H1 (cell line): ENCODE data around the gene SNX30. TPM values are rescaled to one million over a fixed set of nuclear protein-coding genes. Genes with fewer than 3 reads are reported as not detected.

Source experiments
- CTCF ChIA-PET: fragments of 300-600 bp; sonication (Branson Sonifier 250); formaldehyde crosslinking; loops from one replicate; lab custom pipeline; 2021; ENCODE audit not compliant: partially characterized antibody; lab: Charles Lee
- POLR2A ChIA-PET: fragments of 300-600 bp; sonication (Branson Sonifier 250); formaldehyde crosslinking; loops from one replicate; lab custom pipeline; 2021; ENCODE audit warnings: inconsistent platforms; ENCODE audit not compliant: partially characterized antibody; lab: Charles Lee
- DNase-seq, 2 experiments: peaks; one replicate each; pipeline versions ENCODE4 v3.0.0 to v3.0.0-alpha.2; 2010 to 2022; ENCODE audit warnings: low spot score in 2 of 2, low read depth in 1 of 2, mixed read lengths in 1 of 2
- FAIRE-seq: peaks from 2 replicates; lab custom pipeline; 2011; peaks lifted over from hg19 to GRCh38; lab: Jason Lieb, UNC
- H2AFZ ChIP-seq: 2 replicates; pipeline ENCODE4 v1.8.1; 2012; ENCODE audit warnings: low read length, inconsistent platforms
- H2AK5ac ChIP-seq: 2 replicates; pipeline ENCODE4 v1.6.1; 2013; ENCODE audit warnings: low read depth, low read length
- H2BK120ac ChIP-seq: replicated peaks from 2 replicates; pipeline ENCODE3; 2013; ENCODE audit warnings: low read depth, low read length, inconsistent platforms
- H2BK12ac ChIP-seq: 2 replicates; pipeline ENCODE4 v1.6.1; 2013; ENCODE audit warnings: low read depth, low read length
- H2BK15ac ChIP-seq: 2 replicates; pipeline ENCODE4 v1.6.1; 2013; ENCODE audit warnings: low read length
- H2BK20ac ChIP-seq: 2 replicates; pipeline ENCODE4 v1.6.1; 2013; ENCODE audit warnings: low read length
- H2BK5ac ChIP-seq: 2 replicates; pipeline ENCODE4 v1.6.1; 2013; ENCODE audit warnings: low read depth, low read length
- H3K14ac ChIP-seq: 2 replicates; pipeline ENCODE4 v1.6.1; 2013; ENCODE audit warnings: inconsistent platforms; ENCODE audit not compliant: insufficient read length
- H3K18ac ChIP-seq: 2 replicates; pipeline ENCODE4 v1.6.1; 2013; ENCODE audit warnings: low read length; ENCODE audit errors: extremely low read depth
- H3K23ac ChIP-seq: 2 replicates; pipeline ENCODE4 v1.6.1; 2013; ENCODE audit warnings: inconsistent platforms; ENCODE audit not compliant: insufficient read length
- H3K23me2 ChIP-seq: 2 replicates; pipeline ENCODE4 v1.6.1; 2013; ENCODE audit warnings: low read depth, low read length
- H3K27ac ChIP-seq: 2 replicates; pipeline ENCODE4 v1.6.1; 2011; ENCODE audit warnings: low read depth, low read length, inconsistent platforms
- H3K27me3 ChIP-seq, 4 experiments: replicated peaks in 1 of 4; 1 replicate in 1 of 4; 2 replicates in 3 of 4; pipeline versions ENCODE4 v1.6.1 to v1.8.1; 2011 to 2013; ENCODE audit warnings: low read length in 3 of 4, mild to moderate bottlenecking in 3 of 4, inconsistent platforms in 2 of 4, mixed read lengths in 2 of 4, moderate library complexity in 1 of 4; ENCODE audit not compliant: control insufficient read depth in 3 of 4, insufficient read depth in 3 of 4; ENCODE audit errors: extremely low read depth in 1 of 4
- H3K36me3 ChIP-seq, 4 experiments: 2 replicates each; pipeline versions ENCODE4 v1.6.1 to v1.8.1; 2011 to 2013; ENCODE audit warnings: mild to moderate bottlenecking in 4 of 4, low read length in 3 of 4, moderate library complexity in 2 of 4, control low read depth in 1 of 4, inconsistent platforms in 1 of 4; ENCODE audit not compliant: insufficient read depth in 4 of 4, control insufficient read depth in 2 of 4
- H3K4ac ChIP-seq: replicated peaks from 2 replicates; pipeline ENCODE3; 2013; ENCODE audit warnings: low read length, low read depth, mixed read lengths, inconsistent platforms; ENCODE audit not compliant: insufficient read length
- H3K4me1 ChIP-seq, 4 experiments: replicated peaks in 1 of 4; 1 replicate in 1 of 4; 2 replicates in 3 of 4; pipeline versions ENCODE4 v1.6.1 to v1.8.1; 2011 to 2013; ENCODE audit warnings: low read length in 3 of 4, inconsistent platforms in 2 of 4, mixed read lengths in 1 of 4; ENCODE audit not compliant: insufficient read depth in 4 of 4, control insufficient read depth in 3 of 4
- H3K4me2 ChIP-seq, 2 experiments: 2 replicates each; pipeline versions ENCODE4 v1.6.1 to v1.8.1; 2011 to 2013; ENCODE audit warnings: low read depth in 2 of 2, low read length in 2 of 2, control low read depth in 1 of 2, inconsistent platforms in 1 of 2, mild to moderate bottlenecking in 1 of 2; ENCODE audit not compliant: insufficient read depth in 1 of 2
- H3K4me3 ChIP-seq, 4 experiments: fragments of 200-600, 300-600 bp in 1 of 4; sonication (generic), shearing (Covaris generic), sonication (Bioruptor Twin) in 1 of 4; 2 replicates each; pipeline versions ENCODE4 v1.5.1 to v1.8.1; 2011 to 2016; ENCODE audit warnings: low read length in 4 of 4, low read depth in 3 of 4, control low read depth in 2 of 4, inconsistent platforms in 2 of 4, mild to moderate bottlenecking in 2 of 4, mixed read lengths in 1 of 4, moderate library complexity in 1 of 4; ENCODE audit not compliant: insufficient read depth in 2 of 4; ENCODE audit errors: extremely low read depth in 1 of 4
- H3K56ac ChIP-seq: replicated peaks from 2 replicates; pipeline ENCODE3; 2013; ENCODE audit warnings: low read depth, mild to moderate bottlenecking, mixed read lengths, low read length, inconsistent platforms; ENCODE audit not compliant: insufficient read length
- H3K79me1 ChIP-seq: 2 replicates; pipeline ENCODE4 v1.6.1; 2013; ENCODE audit warnings: low read depth, low read length, control low read depth
- H3K79me2 ChIP-seq, 2 experiments: 2 replicates each; pipeline versions ENCODE4 v1.6.1 to v1.8.1; 2012 to 2013; ENCODE audit warnings: low read length in 2 of 2, mild to moderate bottlenecking in 2 of 2, inconsistent platforms in 1 of 2; ENCODE audit not compliant: insufficient read depth in 2 of 2, control insufficient read depth in 1 of 2
- H3K9ac ChIP-seq, 4 experiments: replicated peaks in 1 of 4; 1 replicate in 1 of 4; 2 replicates in 3 of 4; pipeline versions ENCODE4 v1.6.1 to v1.8.1; 2011 to 2013; ENCODE audit warnings: low read depth in 3 of 4, low read length in 3 of 4, control low read depth in 2 of 4, mild to moderate bottlenecking in 2 of 4, moderate library complexity in 2 of 4, inconsistent platforms in 1 of 4; ENCODE audit errors: extremely low read depth in 1 of 4
- H3K9me3 ChIP-seq, 2 experiments: 2 replicates each; pipeline versions ENCODE4 v1.6.1 to v1.8.1; 2012 to 2013; ENCODE audit warnings: mild to moderate bottlenecking in 2 of 2, moderate library complexity in 2 of 2, control low read depth in 1 of 2, inconsistent platforms in 1 of 2, low read depth in 1 of 2, low read length in 1 of 2, mixed read lengths in 1 of 2; ENCODE audit not compliant: insufficient read depth in 2 of 2
- H4K20me1 ChIP-seq, 2 experiments: replicated peaks in 1 of 2; 2 replicates each; pipeline versions ENCODE3 to v1.8.1; 2011 to 2013; ENCODE audit warnings: inconsistent platforms in 2 of 2, low read length in 2 of 2, mild to moderate bottlenecking in 1 of 2; ENCODE audit not compliant: insufficient read depth in 2 of 2, control insufficient read depth in 1 of 2
- H4K5ac ChIP-seq: 2 replicates; pipeline ENCODE4 v1.6.1; 2013; ENCODE audit warnings: low read length, low read depth, mixed read lengths, inconsistent platforms; ENCODE audit not compliant: insufficient read length
- H4K8ac ChIP-seq: 2 replicates; pipeline ENCODE4 v1.8.0; 2013; ENCODE audit warnings: mild to moderate bottlenecking, moderate library complexity, low read length, inconsistent platforms; ENCODE audit not compliant: insufficient read depth; ENCODE audit errors: extremely low read depth
- H4K91ac ChIP-seq: replicated peaks from 2 replicates; pipeline ENCODE3; 2013; ENCODE audit warnings: low read length, mixed read lengths, inconsistent platforms; ENCODE audit not compliant: insufficient read length
- BRCA1 ChIP-seq: IDR thresholded peaks from 2 replicates; pipeline ENCODE4 v1.6.1; 2012; ENCODE audit warnings: low read depth, low read length, improper control_type of control experiment
- FOSL1 ChIP-seq: IDR thresholded peaks from 2 replicates; pipeline ENCODE4 v1.6.1; 2011; ENCODE audit warnings: mild to moderate bottlenecking, low read depth, low read length, moderate library complexity; ENCODE audit not compliant: insufficient read depth
- KDM4A ChIP-seq: IDR thresholded peaks from one replicate; pipeline ENCODE4 v1.7.1; 2012; ENCODE audit warnings: low read depth, mild to moderate bottlenecking, moderate library complexity, low read length, inconsistent platforms; ENCODE audit not compliant: severe bottlenecking
- KDM5A ChIP-seq: fragments of 200-600 bp; IDR thresholded peaks from 2 replicates; pipeline ENCODE4 v1.7.1; 2012; ENCODE audit warnings: mild to moderate bottlenecking, low read length, inconsistent platforms, mixed read lengths
- MAFK ChIP-seq: IDR thresholded peaks from 2 replicates; pipeline ENCODE4 v1.6.1; 2012; ENCODE audit warnings: low read depth, mild to moderate bottlenecking, improper control_type of control experiment, low read length
- NRF1 ChIP-seq: IDR thresholded peaks from 2 replicates; pipeline ENCODE4 v1.6.1; 2011; ENCODE audit warnings: mild to moderate bottlenecking, low read depth, low read length, improper control_type of control experiment
- PHF8 ChIP-seq: fragments of 200-600 bp; sonication (generic); conservative IDR thresholded peaks from 2 replicates; pipeline ENCODE4 v1.7.1; 2012; ENCODE audit warnings: low read depth, mild to moderate bottlenecking, inconsistent platforms, low read length, moderate library complexity
- POLR2A ChIP-seq, 2 experiments: IDR thresholded peaks; 1 replicate in 1 of 2; 2 replicates in 1 of 2; pipeline ENCODE4 v1.6.1; 2011; ENCODE audit warnings: low read depth in 2 of 2, low read length in 2 of 2, mild to moderate bottlenecking in 2 of 2; ENCODE audit errors: control extremely low read depth in 1 of 2
- POLR2AphosphoS5 ChIP-seq: IDR thresholded peaks from 2 replicates; pipeline ENCODE4 v1.6.1; 2011; ENCODE audit warnings: low read depth, low read length
- SAP30 ChIP-seq: fragments of 300-600 bp; sonication (generic); IDR thresholded peaks from 2 replicates; pipeline ENCODE4 v1.7.1; 2012; ENCODE audit warnings: low read length, moderate library complexity, mild to moderate bottlenecking, inconsistent platforms; ENCODE audit not compliant: insufficient read depth, insufficient replicate concordance
- YY1 ChIP-seq: IDR thresholded peaks from 2 replicates; pipeline ENCODE4 v1.6.1; 2011; ENCODE audit warnings: low read depth, mild to moderate bottlenecking, low read length
- WGBS, 2 experiments: shearing (Covaris generic) in 1 of 2; methylation state at CpG; one replicate each; pipeline versions ENCODE4 v1.1.6 to v1.1.7; 2013 to 2015; ENCODE audit warnings: low lambda C conversion rate in 2 of 2, mixed read lengths in 2 of 2, inconsistent platforms in 1 of 2, low coverage in 1 of 2, missing lambda C conversion rate in 1 of 2; ENCODE audit not compliant: insufficient replicate concordance in 2 of 2, insufficient coverage in 1 of 2, insufficient read length in 1 of 2; ENCODE audit errors: extremely low coverage in 1 of 2, missing lambda C conversion rate in 1 of 2; 5-methylcytosine and 5-hydroxymethylcytosine counted together
- polyA plus RNA-seq, 7 experiments: library from polyadenylated mRNA; depleted of rRNA in 3 of 7; stranded (reverse) in 5 of 7; unstranded in 2 of 7; fragments of >200 nt in 5 of 7; fragments of 200-250 nt in 2 of 7; gene quantifications; 1 replicate in 5 of 7; 2 replicates in 1 of 7; 4 replicates in 1 of 7; pipeline versions ENCODE4 v1.2.1 to v1.2.3, GENCODE V29; 2011 to 2013; ENCODE audit warnings: missing spikeins in 2 of 7, mixed read lengths in 2 of 7
- total RNA-seq: library from RNA; stranded (reverse); fragmentation: NEBNext Ultra II Directional; extraction: Animal tissue kit (Norgen Biotek cat#: 25700); gene quantifications from 2 replicates; pipeline ENCODE4 v1.2.1, GENCODE V29; 2021

SNX30 gene
- total and polyA plus RNA-seq, 2 of the 8 experiments (the other 6 are each of a cell fraction or from before 2014, with no cell fraction given) = 4.0 to 12.2 TPM

DNA sequence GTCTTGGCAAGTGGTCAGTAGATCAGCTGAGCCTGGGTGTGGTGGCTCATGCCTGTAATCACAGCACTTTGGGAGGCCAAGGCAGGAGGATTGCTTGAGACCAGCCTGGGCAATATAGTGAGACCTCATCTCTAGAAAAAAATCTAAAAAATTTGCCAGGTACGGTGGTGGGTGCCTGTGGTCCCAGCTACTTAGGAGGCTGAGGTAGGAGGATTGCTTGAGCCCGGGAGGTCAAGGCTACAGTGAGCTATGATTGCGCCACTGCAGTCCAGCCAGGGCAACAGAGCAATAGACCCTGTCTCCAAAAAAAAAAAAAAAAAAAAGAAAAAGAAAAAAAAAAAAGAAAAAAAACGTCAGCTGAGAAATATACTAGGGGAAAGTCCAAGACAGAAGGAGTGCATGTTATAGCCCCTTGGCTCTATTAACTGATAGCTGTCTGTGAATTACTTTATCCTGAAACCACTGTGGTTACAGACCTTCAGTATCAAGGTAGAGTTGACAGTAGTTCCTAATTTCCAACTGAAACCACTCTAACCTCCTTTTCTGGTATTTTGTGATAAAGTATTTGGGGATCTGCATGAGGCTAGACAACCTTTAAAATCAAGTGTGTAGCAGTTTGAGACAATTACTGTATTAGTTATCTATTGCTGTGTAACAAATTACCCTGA is 30.3 kb upstream of the SNX30 start:
- H3K4me1 ChIP-seq = no peaks in the 10 kb centered on the region
- H3K4ac ChIP-seq = no peak overlapping the region
- DNase-seq (no peak), FAIRE-seq (no peak)
- no peak overlapping the region for H4K91ac ChIP-seq
- H2BK120ac ChIP-seq = no peak overlapping the region
- H4K20me1 ChIP-seq = no peaks in the 10 kb centered on the region
- no peak overlapping the region for H3K4me3 ChIP-seq
- H2BK12ac ChIP-seq = no peak overlapping the region
- H3K23ac ChIP-seq = no peak overlapping the region
- H3K18ac ChIP-seq = no peak overlapping the region
- POLR2A ChIA-PET = interaction anchor here (0.7 kb wide), 1 partner anchor 269 kb away, joined by 3 read pairs; no protein-coding TSS in a partner anchor
- peaks cover 0 to 9% of the 10 kb centered on the region in 2 experiments; a peak in 2 of 4 replicates for H3K79me2 ChIP-seq
- no peaks in the 10 kb centered on the region for H3K79me1 ChIP-seq
- H3K27me3 ChIP-seq = no peaks in the 10 kb centered on the region
- H2AFZ ChIP-seq = no peak overlapping the region
- H3K27ac ChIP-seq = no peak overlapping the region
- no peak overlapping the region for H2BK5ac ChIP-seq
- H2BK20ac ChIP-seq = no peak overlapping the region
- H3K4me2 ChIP-seq = no peak overlapping the region
- H4K8ac ChIP-seq = no peak overlapping the region
- H3K14ac ChIP-seq = no peak overlapping the region
- H3K9me3 ChIP-seq = no peaks in the 10 kb centered on the region
- H3K36me3 ChIP-seq = no peaks in the 10 kb centered on the region
- no peak overlapping the region for H2AK5ac ChIP-seq
- CTCF ChIA-PET = interaction anchor here (1.0 to 2.8 kb wide), 6 partner anchors 9 to 623 kb away, joined by 3 to 13 read pairs (median 6); no protein-coding TSS in a partner anchor
- H4K5ac ChIP-seq = no peak overlapping the region
- H2BK15ac ChIP-seq = no peak overlapping the region
- H3K23me2 ChIP-seq = peaks cover 4% of the 10 kb centered on the region
- no peak overlapping the region for H3K9ac ChIP-seq
- 83% methylated on average over 3 of the region's 4 CpGs; no CpG with 5 or more reads in 1 of the 2 experiments for WGBS, 2 experiments
- no peak overlapping the region for H3K56ac ChIP-seq
- no peak for TF ChIP-seq KDM4A
- TF ChIP-seq PHF8 = no peak
- no peak for TF ChIP-seq POLR2A (IDR thresholded peaks at IDR 0.05; ENCODE audit: control extremely low read depth in 1 of 2, low read depth in 2 of 2, low read length in 2 of 2)
- TF ChIP-seq BRCA1 = no peak
- no peak for TF ChIP-seq FOSL1
- TF ChIP-seq YY1 = no peak
- TF ChIP-seq NRF1 = no peak
- TF ChIP-seq POLR2AphosphoS5 = no peak
- no peak for TF ChIP-seq MAFK
- TF ChIP-seq SAP30 = no peak
- TF ChIP-seq KDM5A = no peak
